HG03280 (cell line): ENCODE measurements around the gene SLC38A9.

ENCODE experiments used
- ATAC-seq: cut with Tn5 transposase; IDR thresholded peaks from one replicate; pipeline ENCODE4 v1.9.1; 2021; ENCODE audit warnings: mild to moderate bottlenecking, moderate library complexity; ENCODE audit not compliant: unreplicated experiment

The SLC38A9 gene

DNA sequence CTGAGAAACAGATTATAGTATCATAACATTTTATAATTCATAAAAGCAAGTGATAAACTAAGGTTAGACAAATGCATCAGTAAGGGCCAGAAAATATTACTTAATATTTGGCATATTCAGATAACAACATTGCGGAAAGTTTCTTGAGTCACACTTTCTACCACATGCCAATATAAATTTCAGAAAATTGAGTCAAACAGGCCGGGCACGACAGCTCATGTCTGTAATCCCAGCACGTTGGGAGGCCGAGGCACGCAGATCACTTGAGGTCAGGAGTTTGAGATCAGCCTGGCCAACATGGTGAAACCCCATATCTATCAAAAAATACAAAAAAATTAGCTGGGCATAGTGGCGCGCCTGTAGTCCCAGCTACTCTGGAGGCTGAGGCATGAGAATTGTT is 47.1 kb downstream of the SLC38A9 start:
- ATAC-seq, result no peak

DNA sequence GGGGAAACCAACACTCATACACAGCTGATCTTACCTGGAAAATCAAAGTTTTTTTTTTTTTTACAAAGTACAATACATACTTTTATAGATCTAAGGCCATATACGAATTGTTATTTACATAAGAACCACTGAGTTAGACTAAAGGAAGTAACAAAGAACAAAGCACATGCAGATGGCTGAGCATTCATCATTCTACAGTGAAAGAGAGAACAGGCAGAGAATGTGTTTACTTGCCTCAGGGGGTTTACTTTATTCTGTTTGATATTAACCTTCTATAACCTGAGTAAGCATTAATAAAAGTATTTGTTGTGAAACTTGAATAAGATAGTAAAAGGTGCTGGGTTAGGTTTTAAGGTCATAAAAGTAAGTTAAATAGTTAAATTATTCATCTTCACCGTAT is 54.7 kb downstream of the SLC38A9 start:
- no peak for ATAC-seq

DNA sequence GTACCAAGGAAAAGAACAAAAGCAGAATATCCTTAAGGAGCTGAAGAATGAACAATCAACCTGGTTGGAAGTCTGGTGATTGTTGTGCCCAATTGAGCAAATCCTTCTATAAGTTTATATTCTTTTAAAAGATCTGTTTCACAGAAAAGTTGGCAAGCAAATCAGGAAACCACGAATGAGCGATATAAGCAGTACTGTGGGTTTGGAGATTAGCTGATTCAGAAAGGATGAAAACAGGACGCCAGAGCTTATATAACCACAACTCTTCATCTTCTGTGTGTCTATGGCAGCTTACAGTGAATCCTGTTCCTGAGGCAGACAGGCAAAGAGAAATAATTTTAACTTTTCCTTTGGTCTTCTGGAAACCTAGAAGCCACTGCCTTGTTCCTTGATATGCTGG is 61.7 kb downstream of the SLC38A9 start:
- ATAC-seq, result no peak

DNA sequence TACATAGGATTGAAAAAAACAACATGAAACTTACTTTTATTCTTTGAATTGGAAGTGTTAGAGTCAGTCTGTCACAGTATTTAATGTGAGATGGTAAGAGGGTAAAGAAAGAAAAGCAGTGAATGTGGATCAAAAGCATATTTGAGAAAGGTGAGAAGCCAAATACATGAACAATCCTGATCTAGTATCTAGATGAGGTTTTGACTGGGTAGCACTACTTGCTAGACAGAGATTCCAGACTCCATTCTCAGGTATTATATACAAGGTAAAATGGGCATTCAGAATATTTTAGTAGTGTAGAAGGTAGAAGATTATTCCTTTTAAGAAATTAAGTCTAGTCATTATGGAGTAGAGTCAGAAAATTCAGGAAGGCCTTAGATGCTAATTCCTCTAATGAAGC is 62.2 kb downstream of the SLC38A9 start:
- ATAC-seq, result no peak

DNA sequence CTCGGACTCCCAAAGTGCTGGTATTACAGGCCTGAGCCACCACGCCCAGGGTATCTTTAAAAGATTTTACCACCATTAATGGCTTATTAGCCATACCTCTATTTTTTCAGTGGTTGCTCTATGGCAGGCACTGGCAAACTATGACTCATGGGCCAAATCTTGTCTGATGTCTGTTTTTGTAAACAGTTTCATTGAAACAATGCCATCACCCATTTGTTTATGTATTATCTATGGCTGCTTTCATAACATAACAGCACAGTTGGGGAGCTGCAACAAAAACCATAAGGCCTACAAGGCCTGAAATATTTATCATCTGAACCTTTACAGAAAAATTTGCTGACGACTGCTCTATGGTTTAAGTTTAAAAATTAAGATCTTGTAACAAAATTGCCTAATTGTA is 66.8 kb downstream of the SLC38A9 start:
- ATAC-seq, result no peak

DNA sequence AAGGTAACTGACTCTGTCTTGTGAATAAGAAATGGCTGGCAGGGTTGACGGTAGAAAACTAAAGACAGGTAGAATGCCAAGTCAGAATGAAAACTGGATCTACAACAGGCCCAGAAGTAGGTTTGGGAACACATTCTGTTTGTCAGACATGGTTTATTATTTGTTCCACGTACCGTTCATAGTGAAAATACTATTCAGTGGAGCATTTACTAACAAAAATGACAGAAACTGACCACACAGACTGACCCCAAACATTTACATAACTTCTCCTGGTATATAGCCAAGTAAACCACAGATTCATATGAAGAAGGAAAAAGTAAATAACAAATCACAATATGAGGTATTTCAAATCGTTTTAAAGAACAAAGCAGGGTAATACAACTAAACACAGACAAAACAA is 73.7 kb downstream of the SLC38A9 start:
- ATAC-seq, result no peak

DNA sequence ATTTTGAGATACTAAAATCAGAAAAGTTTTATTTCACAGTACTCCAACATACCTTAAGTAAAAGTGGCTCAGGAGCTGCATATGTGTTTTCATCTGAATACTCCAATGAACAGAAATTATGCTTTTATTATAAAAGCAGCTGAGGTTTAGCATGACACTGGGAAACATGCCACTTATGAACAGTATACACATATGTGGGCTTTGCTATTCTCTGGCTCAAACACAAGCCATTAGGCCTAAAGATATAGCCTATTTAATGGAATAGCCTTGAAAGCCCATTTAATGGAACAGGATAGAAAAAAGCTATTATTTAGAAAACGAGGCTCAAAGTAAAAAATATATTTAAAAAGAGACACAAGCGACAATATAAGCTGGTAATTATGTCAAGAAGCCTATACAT is 74.1 kb downstream of the SLC38A9 start:
- ATAC-seq, result no peak

DNA sequence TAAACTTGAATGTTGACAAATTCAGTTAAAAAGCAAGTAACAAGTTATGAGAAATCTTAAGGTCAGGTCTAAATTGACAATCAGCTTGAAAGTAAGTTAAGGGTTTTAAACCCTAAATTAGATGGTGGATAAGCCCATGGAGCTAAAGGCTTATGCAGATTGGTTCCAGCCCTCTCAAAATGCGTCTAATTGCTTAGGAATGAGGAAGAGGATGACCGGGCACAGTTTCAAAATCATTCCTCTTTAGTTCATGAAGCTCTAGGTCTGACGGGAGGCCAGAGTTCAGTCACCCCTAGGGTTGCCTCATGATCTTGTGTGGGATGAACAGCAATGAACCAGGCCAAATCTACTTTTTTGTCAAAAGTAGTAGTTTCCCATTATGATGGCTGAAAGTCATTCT is 75.4 kb downstream of the SLC38A9 start:
- ATAC-seq, result no peak

DNA sequence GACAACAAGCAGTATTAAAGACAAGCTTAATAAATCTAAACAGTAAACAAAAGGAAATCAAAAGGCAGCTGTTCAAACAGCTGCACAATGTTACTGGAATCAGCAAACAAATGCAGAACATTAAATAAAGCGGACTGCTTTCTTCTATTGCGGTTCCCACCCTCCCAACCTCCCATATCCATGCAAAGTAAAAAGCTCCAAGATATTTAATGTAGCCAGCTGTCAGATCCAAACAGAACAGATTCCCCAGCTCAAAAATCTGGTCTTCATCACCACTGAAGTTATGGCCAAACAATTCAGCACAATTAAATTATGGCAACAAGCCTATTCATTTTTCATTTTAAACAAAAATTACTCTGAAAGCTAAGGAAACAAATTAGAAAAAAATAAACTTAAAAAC is 75.9 kb downstream of the SLC38A9 start:
- ATAC-seq, result no peak

DNA sequence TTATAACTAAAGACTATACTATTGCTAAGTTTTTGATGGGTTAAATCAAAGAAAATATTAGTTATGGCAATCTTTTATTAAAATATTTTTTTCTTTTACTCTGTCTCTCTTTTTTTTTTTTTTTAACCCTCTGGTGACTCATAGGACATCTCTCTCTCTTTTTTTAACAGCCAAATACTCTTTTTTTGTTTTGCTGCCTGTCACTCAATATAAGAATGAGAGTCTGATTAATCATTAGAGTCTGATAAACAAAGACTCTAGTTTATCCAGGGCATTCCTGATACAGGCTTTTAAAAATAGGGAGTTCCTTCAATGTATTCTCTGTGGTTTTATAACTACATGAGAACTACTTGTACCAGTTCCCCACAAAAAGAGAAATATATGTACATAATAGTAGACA is 77.3 kb downstream of the SLC38A9 start:
- no peak for ATAC-seq

DNA sequence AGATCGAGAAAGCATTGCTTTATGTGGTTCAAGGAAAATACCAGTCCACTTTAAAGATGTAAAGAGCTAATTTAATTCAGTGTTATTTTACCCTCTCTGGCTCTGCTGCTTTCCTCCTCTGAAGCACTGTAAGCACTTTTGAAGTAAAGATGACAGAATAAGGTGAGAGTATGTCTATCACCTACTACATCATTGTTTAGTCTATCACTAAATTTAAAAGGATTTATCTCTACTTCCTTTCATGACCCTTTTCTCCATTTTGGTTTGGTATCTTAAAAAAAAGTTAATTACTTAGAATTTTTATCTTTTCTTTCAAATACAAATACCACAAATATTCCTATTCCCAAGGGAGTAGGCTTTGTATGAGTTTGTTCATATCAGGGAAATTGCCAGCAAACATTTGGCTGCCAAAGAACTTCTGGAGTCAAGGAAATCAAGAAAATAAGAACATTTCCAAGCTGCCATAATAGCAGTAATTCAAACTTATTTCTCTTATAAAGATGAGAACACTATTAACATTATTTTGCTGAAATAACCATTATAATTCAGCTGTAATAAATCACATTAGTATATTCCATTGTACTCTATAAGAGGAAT is 77.8 kb downstream of the SLC38A9 start:
- no peak for ATAC-seq

DNA sequence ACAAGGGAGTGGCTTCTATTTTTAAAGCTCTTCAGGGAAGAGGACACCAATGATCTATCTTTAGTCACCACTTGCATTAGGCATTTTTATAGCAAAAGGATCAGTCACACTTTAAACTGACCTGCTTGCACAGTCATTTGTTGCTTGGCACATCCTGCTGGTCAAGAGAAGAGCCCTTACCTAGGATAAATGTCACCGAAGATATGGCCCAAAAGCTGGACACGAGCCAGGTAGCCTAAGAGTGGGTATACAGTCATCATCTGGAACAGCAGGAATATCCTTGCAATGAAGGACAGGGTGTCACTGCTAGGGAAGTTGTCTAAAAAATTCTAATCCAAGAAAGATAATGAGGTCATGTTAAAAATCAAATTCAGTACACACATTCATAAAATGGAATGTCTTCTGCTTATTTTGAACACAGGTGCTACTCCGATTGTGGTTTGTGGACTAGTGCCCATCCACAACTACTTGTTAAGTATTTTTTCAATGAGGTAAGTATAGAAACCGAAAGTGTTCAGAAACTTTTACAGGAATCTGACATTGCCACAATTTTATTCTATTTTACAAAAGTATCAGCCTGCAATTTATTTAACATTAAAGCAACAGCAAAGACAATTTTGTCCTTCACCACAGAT is 78.4 kb downstream of the SLC38A9 start:
- ATAC-seq, result no peak

DNA sequence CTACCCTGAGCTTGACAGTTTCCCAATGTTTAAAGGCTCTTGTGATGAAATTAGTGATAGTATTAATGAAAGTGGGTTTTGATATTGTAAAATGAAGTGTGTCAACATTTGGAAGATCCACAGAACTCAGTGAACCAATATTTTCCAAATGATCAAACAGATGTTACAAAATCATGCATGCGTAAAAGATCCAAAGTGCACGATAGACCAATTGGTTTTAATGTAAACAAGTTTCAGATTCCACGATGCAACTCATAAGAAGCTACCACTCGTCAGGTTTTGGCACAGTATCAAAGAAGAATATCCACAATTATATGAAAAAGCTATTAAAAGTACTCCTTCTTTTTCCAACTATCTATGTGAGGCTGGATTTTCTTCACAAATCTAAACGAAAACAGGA is 82.3 kb downstream of the SLC38A9 start:
- ATAC-seq, result no peak

DNA sequence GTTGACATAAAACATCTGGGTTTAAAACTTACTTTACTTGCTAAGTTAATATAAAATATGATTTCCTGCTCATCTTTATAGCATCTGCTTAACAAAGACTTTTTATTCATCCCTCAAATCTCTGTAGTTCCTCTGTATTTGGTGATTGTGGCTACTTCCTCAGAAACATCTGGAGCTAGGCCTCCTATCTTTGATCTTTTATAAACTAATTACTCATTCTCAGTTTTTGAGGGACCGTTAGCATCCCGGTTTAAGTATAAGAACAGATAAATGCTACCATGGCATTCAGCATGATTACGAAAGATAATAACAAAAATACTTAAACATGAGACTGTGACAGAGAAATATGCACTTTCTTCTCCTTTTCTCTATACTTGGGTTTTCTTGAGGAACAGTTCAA is 85.3 kb downstream of the SLC38A9 start:
- ATAC-seq, result no peak

DNA sequence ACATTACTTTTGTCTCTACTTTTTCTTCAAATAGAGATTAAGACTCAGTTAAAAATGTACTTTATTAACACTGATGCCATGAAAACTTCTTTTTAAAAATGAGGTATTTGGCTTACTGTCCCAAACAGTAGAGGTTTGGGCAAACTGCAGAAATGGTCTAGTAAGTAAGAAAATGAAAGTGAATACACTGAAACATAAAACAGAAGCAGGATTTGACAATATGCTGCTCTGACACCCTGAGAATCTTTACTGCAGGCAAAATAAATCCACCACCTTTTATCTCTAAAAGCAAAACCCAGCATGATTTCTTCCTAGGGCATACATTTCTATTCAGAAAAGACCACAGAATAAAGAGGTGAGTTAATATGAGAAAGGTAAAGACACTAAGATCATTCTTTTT is 86.2 kb downstream of the SLC38A9 start:
- no peak for ATAC-seq

DNA sequence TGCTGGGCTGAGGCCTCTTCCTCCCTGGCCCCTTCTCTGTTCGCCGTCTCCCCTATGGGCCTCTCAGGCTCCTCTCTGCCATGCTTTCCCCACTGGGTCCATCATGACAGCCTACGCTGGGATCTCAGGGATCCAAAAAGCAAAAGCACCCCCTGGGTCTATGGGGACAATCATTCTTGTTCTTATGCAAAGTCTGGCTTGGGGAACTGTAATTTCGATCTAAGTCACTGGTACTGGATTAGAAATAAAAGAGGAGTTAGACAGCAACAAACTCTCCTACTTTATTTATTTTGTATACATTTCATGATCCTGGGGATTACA is 86.6 kb downstream of the SLC38A9 start:
- ATAC-seq, result no peak

DNA sequence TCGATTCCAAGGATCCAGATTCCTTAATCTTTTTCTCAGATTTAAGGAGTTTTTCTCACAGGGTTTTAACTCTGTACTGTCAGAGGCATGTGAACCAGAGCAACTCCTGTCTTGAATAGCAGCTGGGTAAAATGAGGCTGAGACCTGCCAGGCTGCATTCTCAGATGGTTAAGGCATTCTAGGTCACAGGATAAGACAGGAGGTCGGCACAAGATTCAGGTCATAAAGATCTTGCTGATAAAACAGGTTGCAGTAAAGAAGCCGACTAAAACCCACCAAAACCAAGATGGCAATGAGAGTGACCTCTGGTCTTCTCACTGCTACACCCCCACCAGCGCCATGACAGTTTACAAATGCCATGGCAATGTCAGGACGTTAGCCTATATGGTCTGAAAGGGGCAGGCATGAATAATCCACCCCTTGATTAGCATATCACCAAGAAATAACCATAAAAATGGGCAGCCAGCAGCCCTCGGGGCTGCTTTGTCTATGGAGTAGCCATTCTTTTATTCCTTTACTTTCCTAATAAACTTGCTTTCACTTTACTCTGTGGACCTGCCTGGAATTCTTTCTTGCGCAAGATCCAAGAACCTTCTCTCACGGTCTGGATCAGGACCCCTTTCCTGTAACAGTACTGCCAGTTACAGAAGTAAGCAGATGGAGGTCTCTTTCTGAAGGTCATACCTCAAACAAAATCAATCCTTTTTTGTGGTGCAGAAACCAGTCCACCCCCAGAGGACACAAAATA is 87.1 kb downstream of the SLC38A9 start:
- ATAC-seq, result no peak

DNA sequence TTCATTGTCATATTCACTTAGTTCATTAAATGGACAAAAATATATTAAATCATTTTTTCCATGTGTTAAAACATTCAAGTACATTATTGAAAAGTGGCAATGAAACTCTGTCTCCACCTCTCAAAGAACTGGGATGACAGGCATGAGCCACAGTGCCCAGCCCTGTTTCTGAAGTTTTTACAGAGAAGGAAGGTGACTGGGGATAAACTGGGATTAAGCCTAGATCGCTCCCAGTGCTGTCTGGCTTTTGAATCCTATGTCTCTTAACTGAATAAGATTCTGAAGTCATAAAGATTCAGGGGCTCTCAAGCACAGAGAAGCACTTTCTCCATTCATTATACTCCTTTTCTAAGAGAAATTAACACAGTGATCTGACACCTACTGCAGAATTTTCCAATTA is 88.3 kb downstream of the SLC38A9 start:
- ATAC-seq, result no peak

DNA sequence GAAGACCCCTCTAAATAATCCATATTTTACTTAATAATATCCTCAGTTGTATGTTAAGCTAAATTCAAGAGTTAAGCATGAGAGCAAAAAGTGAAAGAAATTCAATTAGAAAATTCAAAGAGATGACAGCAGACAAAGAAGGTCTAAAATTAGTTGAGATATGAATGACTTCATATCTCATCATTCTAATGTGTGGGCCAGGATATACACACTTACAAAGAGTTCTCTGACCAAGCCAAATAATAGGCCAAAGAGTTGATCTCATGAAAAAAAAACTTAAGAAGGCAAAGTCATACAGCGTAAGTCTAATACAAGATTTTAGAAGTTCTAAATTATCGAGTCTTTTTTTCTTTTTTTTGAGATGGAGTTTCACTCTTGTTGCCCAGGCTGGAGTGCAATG is 89.7 kb downstream of the SLC38A9 start:
- ATAC-seq, result no peak

DNA sequence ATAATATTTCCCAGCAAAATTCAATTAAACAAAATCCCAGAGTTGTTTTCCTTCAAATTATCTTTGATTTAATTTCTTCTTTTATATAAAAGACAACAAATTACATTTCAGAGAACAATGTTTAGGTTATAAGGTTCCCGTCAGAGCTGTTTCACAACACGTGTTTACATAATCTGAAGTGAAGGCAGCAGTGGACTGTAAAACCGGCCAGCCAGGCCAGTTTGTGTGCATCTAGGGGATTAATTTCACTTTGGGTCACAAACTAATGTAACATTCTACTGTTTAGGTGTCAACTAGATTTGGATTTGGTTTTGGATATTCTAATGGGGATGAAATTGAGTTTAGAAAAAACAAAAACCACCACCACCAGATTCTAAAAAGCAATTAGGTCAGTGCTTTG is 90.9 kb downstream of the SLC38A9 start:
- ATAC-seq, result no peak

DNA sequence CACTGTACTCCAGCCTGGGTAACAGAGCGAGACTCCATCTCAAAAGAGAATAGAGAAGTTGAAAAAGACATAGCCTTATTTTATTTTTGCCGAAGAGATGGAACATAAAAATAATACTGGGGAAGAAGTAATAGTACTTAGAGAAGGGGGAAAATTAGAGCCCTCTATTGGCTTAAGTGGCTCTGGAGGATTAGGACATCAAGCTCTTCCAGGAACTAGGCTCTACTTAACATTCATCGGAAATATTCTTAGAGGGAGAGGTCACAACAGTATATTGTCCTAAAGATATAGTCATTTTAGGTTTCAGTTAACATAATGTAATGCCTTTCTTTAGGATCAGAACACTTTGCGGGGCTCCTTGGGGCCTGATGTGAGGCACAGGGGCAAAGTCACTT is 91.4 kb downstream of the SLC38A9 start:
- no peak for ATAC-seq

DNA sequence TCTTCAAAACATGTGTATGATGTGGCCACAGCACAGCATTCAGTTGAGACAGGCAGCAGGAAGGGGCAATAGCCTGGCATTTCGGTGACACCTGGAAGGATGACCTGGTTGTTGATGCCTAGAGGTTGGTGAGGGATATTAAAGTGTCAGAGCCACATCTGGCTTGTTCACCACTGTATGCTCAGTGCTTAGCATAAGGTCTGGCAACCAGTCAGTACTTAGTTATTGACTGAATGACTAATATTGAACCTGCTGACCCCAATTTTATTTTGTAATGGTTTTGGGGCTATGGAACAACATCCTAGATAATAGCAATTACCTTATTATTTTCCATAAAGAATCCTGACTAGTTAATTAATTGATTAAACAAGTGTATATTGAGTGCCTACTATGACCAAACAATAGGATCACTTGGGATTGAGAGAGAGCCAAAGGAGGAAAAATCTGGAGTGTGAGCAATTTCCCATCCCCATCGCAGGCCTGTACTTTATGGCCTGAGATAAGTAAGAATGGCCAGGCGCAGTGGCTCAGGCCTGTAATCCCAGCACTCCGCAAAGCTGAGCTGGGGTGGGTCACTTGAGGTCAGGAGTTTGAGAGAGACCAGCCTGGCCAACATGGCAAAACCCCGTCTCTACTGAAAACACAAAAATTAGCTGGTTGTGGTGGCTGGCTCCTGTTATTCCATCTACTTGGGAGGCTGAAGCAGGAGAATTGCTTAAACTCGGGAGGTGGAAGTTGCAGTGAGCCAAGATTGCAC is 91.9 kb downstream of the SLC38A9 start:
- no peak for ATAC-seq
